ENCODE results near the gene IFT57.

DNA sequence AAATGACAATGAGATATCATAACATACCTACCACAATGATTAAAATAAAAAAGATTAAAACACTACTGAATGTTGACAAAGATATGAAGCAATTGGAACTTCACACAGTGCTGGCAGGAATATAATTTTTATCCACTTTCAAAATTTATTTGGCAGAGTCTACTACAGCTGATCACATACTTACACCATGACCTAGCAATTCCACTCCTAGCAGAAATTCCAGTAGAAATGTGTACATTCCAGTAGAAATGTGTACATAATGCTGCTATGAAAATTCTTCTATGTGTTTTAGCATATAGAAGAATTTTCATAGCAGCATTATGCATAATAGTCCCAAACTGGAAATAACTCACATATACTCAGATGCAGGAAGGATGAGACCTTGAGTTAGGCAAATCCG, 43.5 kb downstream of the IFT57 start:
- TF ChIP-seq TAF1 (IDR thresholded peaks at IDR 0.05; ENCODE audit: borderline replicate concordance, low read depth, low read length) (no peak), POLR2A (IDR thresholded peaks at IDR 0.05; ENCODE audit: low read depth, low read length) (no peak), POLR2AphosphoS5 (IDR thresholded peaks at IDR 0.05; ENCODE audit: low read depth, low read length) (no peak)

Measured in GM12892 (cell line).